T-helper 2 cell treated with Interferon-gamma antibody and Interleukin-4, amounts not matched to agents 100 ng/mL and 5 ng/mL, for 36 hours (primary cell): ENCODE measurements around the gene DAZAP1. TPM values are rescaled to one million over a fixed set of nuclear protein-coding genes. Genes with fewer than 3 reads are reported as not detected.
"Not testable (repeated sequence)": the region's sequence is repeated elsewhere in the genome, so short reads cannot be mapped to it uniquely, and the experiment has no call there.

Source experiments
- intact Hi-C: fragments of 100-400 bp; cut with micrococcal nuclease; formaldehyde crosslinking; loops from one replicate; pipeline ENCODE4 v1.15.1; 2023
- total RNA-seq: library from RNA; stranded (reverse); gene quantifications from 2 replicates; pipeline ENCODE4 v1.2.3, GENCODE V29; 2022

The DAZAP1 gene
- total RNA-seq, 1 donor from 2014 or later, result 250 TPM

DNA sequence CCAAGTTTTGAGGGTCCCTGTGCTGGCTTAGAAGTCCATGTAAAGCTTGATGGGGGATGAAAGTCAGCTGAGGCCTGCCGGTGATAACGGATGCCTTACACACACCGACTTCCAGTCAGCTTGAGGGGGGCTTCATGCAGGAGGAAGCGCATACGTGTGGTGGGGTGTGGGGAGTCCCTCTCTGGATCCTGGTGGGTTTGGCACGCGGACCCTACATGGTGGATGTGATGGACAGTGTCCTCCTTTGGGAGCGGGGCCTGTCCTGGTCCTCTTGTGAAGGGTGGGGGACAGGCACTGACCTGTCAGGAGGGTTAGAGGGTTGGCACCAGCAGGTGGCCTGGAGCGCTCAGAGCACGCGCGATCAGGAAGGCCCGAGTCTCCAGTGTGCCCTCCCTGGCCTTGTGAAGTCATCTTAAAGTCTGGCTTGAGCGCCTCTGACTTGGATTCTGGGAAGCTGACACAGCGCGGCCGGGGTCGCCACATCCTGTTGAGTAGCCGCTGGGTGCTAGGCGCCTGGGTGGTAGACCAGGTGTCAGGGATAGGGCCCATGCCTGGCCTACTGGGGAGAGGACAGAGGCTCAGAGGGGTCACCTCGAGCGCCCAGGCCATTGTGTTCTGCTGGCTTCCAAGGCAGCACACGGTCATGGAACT, 2.9 kb downstream of the DAZAP1 start:
- intact Hi-C loops, result no loop called here

DNA sequence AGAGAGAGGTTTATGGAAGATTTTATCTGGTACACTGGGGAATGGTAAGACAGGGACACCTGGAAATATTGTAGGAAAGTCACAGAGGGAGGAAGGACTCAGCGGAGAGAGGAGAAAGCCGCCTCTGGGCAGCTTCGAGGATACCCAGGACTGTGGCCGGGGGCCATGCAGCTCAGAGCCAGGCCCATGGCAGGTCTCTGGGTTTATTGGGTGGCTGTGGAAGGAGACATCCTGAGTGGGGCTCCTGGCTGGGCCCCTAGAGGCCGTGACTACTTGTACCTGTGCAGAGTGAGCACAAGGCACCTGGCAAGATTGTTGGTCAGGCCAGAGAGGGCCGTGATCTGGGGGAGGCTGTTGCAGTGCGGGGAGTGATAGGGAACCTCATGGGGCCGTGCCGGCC, 3.4 kb downstream of the DAZAP1 start:
- intact Hi-C loops, result no loop called here

DNA sequence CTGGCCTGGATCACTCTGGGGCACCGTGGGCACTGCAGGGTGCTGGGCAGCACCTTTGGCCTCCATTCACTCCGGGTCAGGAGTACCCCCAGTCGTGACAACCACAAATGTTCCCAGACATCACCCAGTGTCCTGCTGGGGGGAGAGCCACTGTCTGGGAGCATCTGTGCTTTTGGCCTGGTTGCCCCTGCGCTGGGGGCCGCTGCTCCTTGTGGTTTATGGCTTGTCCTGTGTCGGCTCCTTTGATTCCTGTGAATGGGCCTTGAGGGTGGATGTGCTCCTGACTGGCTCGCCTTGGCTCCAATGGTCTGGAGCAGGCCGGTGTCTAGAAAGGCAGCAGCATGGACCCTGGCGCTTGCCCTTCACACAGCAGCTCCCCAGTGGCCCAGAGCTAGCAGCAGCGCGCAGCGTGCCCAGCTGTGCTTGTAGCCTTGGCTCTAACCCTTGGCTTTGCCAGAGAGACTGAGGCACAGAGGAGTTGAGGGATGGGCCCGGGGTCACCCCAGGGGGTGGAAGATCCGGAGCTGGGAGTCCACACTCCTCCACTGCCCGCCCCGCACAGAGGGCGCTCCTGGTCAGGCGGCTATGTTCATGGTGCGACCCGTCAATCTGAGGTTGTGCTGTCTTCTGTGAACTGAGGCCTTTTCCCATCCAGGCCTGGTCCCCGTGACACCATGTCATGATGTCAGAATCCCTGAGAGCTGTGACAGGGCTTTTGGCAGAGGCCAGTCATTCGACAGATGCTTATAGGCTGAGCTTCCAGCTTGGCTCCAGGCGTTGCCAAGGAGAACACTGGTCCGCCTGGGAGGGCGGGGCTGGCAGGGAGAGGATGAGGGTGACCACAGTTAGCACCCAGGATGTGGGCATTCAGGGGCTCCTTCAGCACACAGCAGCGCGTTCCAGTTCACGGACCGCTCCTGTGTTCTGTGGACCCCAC, 4.1 kb downstream of the DAZAP1 start:
- intact Hi-C loops, result no loop called here

DNA sequence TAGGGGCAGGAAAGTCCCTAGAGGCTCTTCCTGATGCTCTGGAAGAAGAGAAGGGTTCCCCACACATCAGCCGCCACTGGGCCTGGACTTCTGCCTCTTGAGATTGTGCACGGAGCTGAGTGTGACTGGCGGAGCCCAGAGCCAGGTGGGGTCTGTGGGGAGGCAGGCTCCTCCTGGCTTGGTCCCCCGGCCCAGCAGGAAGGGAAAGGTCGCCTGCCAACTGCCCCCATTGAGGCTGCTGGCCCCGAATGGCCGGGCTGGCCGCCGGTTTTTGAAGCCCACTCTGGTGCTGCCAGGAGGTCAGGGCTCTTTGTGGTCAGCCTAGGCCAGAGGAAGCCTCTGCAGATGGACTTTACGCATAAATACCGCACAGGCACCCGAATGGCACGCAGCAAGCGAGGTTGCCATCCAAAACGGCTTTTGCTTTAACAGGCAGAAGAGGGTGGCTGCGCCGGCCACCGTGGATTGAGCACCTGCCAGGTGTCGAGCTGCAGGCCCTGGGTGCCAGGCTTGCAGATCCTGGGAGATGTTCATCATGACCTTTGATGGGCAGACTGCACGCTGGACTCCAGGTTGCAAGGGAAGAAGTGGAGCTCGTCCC, 5.0 kb downstream of the DAZAP1 start:
- intact Hi-C loops, result no loop called here

DNA sequence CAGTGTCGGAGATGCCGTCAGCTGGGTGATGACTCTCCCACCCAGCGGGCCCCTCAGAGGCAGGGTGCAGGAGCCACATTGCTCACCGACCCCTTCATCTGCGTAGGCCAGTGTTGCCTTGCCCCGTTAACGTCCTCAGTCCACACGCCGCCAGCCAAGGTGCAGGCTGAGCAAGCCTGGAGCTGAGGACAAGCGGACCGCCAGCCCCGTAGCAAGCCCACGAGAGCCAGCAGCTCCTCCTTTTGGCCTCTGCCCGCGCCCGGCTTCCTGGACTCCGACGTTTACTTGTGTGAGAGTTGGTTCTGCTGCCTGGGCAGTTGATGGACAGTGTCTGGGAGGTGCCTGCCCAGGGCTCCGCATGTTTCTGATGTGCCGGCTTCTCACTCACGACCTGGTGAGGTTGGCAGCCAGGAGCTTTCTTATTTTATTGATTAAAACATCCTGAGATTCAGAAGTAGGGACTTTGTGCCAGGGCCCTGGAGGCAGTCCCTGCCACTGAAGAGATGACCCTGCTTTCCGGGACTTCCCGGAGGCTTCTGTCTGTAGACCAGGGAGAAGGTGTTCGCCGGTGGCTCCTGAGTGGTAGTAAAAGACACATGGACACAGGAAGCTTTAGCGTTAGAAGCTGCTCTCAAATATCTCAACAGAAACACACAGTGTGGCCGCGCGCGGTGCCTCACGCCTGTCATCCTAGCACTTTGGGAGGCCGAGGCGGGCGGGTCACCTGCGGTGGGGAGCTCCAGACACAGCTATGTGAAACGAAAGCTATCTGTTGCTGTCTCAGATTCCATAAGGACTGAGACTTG, 5.8 kb downstream of the DAZAP1 start:
- intact Hi-C loops, result no loop called here

DNA sequence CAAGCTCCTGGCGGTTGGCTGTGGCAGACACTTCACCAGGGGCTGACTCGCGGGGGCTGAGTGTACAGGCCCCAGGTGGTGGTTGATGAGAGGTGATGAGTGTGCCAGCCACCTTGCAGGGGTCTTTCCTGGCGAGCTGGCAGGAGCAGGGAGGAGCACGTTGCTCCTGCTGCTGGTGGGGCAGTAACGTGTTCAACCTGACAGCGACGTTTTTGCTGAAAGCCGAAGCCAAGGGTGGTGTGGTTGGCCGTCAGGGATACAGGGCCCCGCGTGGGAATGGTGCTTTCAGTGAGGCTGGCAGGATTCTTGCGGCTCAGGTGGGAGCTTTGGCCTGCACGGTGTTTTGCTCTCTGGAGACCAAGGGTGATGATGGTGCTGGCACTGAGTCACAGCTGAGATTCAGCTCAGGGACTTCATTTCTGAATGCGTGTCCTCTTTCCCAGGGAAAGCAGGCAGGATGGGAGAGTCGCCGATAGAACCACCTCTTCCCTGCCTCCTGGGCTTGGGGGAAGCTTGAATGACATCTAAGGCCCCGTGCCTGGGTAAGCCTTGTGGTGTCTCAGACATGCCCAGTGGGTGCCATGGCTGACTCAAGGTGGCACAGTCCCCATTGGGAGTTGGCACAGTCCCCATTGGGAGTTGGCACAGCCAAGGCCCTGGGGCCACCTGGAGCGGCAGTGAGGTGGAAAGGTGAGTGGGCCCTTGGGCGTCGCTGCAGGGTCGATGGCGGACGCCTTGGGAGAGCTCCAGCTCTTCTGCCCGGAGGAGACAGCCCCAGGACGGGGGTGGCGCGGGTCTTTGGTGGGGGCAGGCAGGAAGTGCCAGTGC, 8.8 kb downstream of the DAZAP1 start:
- intact Hi-C loops, result no loop called here

DNA sequence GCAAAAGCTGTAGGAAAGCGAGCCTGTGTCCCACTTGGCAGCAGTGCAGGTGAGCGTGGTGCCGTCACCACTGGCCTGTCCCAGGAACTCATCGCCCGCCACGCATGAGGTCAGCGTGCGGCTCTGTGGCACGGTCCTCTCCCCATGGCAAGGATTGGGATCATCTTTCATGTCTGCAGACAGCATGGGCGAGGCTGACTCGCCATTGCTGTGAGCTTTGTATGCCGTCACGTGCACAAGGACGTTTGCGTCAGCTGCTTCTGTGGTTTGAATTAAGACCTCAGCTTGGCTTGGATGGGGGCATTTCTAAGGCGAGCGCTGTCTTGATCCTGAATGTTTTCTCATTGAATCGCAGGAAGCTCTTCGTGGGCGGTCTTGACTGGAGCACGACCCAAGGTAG, 9.8 kb downstream of the DAZAP1 start:
- intact Hi-C loops, result no loop called here

DNA sequence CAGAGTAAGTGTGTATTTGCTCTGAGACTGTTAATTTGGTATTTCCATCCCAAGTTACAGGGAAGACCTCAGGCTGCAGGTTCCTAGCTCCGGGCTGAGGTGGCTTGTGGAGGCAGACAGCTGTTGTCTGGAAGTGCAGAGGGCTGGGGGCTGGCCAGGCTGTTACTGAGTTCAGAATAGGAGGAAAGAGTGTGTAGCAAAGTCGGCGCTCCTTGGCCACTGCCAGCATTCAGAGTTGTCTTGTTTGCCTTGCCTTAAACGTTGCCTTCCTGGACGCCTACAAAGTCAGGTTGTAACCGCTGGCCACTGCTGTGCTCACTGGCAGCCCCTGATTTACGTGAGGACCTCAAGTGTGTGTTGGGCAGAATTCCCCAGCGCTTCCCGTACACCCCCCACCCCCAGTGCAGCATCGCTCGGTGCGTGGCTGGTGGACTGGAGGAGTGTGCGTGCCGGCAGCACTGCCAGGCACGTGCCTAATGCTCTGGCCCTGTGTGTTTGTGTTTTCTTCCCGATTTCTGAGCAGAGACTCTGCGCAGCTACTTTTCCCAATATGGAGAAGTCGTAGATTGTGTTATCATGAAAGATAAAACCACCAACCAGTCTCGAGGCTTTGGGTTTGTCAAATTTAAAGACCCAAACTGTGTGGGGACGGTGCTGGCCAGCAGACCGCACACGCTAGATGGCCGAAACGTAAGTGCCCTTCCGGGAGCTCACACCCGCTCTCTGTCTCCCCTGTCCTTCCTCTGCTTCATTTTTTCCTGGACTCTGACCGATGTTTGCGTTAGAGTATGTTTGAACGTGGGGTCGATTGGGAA, 10.5 kb downstream of the DAZAP1 start:
- intact Hi-C loops, result no loop called here

DNA sequence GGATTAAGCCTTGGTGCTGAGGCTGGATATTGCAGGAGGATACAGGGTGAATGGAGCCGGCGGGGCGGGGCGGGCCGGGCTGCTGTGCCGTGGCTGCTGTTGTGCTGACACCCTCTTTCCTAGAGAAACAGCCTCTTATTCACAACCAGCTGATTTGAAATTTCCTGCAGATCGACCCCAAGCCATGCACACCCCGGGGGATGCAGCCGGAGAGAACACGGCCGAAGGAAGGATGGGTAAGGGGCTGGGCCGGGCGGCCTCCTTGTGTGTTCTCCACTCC, 11.1 kb downstream of the DAZAP1 start:
- intact Hi-C loops, result no loop called here

DNA sequence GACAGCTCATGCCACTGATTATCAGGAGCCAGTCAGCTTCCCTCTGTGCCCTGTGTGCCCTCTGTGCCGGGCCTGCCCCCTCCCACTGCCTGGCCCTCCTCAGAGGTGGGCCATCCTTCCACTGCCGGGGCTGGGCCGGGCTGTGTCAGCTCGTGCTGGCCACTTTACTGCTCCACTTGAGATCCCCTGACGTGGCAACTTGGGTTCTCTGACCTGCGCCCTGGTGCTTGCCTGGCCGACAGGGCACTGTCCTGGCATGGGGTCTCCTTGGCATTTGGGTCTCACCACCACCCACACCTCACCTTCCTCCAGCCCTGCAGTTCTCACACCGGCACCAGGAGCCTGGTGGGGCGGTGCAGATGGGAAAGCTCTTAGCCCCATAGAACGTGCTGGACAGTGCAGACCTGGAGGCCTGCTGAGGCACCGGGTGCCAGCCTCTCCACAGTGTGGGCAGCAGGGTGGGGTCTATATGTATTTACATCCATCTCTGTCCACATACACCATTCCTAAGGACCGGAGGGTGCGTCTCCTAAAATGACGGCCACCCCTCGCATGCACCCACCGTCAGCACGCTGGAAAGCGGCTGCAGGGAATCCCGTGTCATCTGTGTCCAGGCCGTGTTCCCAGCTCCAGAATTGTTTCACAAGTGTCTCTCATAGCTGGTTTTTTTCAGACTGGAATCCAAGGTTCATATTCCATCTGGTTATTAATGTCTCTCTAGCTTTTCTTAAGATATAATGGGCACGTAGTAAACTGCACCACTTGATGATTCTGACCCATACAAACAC, 11.8 kb downstream of the DAZAP1 start:
- intact Hi-C loops, result no loop called here

DNA sequence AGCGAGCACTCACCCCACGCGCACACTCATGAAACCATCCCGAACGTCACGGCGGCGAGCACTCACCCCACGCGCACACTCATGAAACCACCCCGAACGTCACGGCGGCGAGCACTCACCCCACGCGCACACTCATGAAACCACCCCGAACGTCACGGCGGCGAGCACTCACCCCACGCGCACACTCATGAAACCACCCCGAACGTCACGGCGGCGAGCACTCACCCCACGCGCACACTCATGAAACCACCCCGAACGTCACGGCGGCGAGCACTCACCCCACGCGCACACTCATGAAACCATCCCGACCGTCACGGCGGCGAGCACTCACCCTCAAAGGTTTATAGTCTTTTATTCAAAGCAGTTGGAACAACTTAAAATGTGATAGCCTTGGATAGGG, 12.7 kb downstream of the DAZAP1 start:
- intact Hi-C loops, result not testable (repeated sequence)

DNA sequence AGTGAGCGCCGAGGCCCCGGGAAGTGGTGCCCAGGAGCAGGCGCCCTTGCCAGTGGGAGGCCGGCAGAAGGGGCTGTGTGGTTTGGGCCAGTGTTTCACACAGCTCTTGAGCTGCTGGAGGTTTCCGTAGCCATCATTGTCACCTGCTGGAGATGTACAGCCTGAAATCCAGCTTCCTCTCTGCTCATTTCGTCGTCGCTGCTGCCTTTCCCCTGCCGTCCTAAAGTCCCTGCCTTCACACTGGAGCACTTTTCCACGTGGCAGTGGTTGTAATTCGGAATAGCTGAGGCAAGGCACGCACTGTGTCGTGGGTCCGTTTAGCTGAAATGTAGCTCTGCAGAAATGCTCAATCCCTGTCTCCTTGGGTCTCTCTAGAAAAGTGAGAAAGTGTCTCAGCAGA, 13.2 kb downstream of the DAZAP1 start:
- intact Hi-C loops, result no loop called here

DNA sequence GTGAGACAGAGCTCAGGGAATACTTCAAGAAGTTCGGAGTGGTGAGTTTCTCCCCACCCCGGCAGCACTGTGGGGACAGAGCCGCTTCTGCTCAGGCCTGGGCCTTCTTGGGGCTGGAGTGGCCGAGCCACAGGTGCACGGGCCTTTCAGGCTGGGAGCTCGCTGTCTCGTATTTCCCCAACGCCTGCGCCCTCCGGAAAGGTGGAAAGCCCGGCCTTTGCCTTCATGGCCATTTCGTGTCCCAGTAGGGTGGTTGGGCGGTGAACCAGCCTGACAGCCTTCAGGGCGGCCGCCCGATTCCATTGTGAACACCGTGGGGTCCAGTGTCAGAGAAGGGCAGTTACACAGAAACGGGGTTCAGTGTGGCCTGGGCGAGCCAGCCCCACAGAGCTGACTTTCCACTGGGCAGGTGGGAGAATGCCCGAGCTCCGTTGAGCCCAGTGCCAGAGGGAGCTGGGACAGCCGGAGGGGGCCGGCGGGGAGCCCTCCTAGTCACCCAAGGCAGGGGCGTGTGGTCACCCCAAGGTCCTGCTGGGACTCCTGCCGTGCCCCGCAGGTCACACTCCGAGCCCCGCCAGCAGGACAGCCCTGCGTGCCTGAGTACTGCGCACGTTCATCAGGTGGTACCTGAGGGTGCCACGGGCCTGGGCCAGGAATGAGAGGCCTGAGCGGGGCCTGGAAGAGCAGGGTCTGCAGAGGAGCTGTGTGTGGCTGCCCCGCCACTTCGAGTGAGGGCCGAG, 14.0 kb downstream of the DAZAP1 start:
- intact Hi-C loops, result no loop called here

DNA sequence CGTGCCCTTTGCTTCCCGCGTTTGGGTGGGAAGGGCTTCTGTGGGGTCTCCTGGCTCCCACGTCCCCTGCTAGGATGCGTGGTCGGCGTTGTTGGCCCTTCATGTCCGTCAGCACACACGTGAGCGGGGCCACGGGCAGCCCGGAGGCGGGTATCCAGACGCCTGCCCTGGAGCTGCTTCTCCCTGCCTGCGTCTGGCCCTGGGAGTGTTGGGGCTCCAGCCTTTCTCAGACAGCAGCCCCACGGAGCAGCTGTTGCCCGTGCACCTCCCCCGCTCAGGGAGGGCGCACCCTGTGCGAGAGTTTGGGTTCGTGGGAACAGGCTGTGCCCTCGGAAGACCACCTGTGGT, 14.5 kb downstream of the DAZAP1 start:
- intact Hi-C loops, result no loop called here

DNA sequence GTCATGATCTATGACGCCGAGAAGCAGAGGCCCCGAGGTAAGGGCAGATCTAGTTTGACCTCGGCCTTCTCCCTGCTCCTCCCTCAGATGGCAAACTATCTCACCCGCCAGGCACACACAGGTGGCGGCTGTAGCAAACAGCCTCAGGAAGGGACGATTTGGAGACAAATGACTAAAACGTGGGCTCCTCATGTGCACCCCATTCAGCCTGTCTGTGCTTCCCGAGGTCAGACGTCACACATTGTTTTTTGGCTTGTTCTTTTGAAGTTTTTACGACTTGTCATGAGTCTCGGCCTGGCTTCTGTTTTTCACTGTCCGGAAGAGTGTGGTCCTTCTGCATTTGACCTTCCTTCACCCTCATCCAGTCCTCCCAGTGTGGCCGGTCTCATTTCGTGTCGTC, 15.0 kb downstream of the DAZAP1 start:
- intact Hi-C loops, result no loop called here

DNA sequence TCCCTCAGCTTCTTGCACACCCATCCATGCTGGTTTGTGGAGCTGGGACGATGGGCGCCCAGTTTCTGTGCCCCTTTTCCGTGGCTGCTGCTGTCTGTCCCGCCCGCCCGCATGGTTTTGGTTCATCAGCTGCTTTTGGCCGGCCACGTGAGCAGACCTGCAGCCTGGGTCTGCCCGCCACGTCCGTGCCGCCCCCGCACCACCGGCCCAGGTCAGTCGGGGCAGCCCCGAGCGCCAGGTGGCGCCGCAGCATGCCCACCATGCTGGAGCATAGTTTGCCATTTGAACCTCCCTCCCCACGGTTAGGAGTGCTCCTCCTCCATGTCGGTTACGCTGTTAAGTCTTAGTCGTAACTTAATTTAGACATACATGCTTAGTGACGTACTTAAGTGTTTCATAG, 15.6 kb downstream of the DAZAP1 start:
- intact Hi-C loops, result no loop called here

DNA sequence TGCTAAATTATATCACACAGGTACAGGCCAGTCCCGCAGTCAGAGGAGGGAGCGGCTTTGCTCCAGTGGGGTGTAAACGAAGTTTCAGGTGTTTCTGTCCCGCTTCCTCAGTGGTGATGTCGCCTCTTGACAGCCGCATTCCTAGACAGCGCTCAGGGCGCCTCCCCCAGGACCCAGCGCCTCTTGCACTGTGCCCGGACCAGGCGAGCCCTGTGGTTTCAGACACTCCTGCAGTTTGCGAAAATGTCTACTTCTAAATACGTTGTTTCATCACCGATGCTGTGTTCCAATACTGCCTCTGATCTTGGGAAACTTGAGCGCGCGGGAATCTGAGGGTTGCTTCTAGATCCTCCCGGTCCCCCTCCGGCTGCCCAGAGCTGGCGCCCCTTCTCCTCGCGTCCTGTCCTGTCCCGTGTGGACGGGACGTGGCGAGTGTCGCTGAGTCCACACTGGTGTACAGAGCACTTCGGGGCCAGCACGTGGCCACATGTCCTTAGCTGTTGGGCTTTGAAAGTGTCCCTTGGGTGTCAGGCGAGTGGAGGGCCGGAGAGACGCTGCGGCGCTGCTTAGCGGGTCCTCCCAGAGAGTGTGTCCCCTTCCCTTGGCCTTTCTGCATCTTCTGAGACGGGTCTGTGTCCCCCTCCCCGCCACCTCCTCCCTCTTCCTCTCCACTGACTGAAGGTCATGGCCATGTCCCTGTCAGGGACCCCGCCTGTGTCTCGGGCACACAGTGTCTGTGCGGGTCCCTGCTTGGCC, 16.2 kb downstream of the DAZAP1 start:
- intact Hi-C loops, result no loop called here
